GM19035 (cell line): ENCODE measurements around the gene RELCH.
"Not testable (repeated sequence)": the region's sequence is repeated elsewhere in the genome, so short reads cannot be mapped to it uniquely, and the experiment has no call there.

ENCODE experiments used
- ATAC-seq: cut with Tn5 transposase; IDR thresholded peaks from one replicate; pipeline ENCODE4 v1.9.1; 2021; ENCODE audit not compliant: unreplicated experiment

Gene RELCH, protein sequence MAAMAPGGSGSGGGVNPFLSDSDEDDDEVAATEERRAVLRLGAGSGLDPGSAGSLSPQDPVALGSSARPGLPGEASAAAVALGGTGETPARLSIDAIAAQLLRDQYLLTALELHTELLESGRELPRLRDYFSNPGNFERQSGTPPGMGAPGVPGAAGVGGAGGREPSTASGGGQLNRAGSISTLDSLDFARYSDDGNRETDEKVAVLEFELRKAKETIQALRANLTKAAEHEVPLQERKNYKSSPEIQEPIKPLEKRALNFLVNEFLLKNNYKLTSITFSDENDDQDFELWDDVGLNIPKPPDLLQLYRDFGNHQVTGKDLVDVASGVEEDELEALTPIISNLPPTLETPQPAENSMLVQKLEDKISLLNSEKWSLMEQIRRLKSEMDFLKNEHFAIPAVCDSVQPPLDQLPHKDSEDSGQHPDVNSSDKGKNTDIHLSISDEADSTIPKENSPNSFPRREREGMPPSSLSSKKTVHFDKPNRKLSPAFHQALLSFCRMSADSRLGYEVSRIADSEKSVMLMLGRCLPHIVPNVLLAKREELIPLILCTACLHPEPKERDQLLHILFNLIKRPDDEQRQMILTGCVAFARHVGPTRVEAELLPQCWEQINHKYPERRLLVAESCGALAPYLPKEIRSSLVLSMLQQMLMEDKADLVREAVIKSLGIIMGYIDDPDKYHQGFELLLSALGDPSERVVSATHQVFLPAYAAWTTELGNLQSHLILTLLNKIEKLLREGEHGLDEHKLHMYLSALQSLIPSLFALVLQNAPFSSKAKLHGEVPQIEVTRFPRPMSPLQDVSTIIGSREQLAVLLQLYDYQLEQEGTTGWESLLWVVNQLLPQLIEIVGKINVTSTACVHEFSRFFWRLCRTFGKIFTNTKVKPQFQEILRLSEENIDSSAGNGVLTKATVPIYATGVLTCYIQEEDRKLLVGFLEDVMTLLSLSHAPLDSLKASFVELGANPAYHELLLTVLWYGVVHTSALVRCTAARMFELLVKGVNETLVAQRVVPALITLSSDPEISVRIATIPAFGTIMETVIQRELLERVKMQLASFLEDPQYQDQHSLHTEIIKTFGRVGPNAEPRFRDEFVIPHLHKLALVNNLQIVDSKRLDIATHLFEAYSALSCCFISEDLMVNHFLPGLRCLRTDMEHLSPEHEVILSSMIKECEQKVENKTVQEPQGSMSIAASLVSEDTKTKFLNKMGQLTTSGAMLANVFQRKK

DNA sequence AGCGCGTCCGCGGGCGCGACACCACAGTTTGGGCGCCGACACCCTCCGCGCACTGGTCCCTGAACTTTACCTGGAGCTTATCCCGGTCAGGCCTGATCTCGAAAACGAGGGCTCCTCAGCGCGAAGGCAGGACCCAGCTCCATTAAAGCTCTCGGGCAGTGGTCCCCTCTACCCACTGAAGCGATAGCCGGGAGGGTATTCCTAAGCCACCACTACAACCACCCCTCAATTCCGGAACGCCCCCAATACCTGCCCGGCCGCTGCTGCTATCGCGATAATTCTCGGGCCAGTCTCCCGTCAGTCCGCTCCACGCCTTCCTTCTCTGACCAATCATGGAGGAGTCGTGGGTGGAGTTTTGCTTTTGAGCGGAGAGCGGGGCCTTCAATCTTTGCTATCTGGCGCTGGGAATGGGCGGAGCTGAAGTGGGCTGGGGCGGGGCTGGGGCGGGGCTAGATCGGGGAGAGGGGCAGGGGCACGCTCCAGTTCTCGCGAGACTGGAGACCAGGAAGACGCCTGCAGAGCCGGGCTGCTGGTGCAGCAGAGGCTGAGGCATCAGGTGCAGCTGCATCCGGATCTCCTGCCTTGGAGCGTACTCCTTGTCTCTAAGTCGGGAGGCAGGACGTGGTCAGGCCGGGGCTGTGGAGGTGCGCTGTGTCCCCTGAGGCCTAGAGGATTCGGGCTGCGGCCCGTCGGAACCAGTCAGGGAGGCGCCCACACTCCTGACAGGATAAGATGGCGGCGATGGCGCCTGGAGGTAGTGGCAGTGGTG is at the start of gene RELCH, which contains the start of gene PIGN:
TSS of gene RELCH (plus strand) at position 482 of the 769 bp plus-strand sequence. CDS start at position 733, 251 bp downstream.
TSS of gene PIGN (minus strand) at position 283 of the 769 bp plus-strand sequence. CDS start 25,703 bp downstream, outside the sequence.
- peak; percentile 89 for ATAC-seq

DNA sequence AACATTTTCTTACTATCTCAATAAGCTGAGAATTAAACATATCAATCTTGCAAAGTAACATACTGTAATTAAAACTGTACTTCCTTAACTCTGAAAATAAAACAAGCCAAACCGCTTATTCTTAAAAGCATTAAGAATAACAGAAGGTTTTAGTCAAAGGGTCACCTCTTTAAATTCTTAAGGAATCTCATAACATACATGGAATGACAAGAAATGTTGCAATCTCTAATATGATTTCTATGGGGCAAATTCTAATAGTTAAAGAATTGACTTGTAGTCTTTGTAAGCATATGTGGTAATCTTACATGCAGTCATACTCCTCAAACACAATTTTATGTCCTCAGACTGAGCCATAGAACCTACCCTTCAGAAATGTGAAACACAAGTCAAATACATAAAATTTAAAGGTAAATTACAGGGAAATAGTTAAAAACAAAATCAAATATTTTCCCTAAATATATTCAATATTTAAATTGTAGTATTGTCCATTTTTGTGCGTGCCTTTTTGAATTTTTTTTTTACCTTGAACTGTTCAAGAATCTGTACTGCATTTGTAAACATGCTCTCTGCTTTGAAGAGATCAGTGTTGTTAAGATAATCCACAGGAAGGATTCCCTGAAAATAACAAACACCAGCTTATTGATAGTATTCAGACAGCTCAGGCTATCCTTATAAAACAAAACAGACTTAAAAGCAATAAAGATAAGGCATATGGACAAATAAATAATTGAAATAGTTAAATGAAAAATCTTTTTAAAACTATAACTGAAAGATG is 48.4 kb upstream of the RELCH start:
- ATAC-seq, result no peak

GRCh38 chr18:62140259-62140658 is 46.8 kb upstream of the RELCH start:
- ATAC-seq, result no peak

DNA sequence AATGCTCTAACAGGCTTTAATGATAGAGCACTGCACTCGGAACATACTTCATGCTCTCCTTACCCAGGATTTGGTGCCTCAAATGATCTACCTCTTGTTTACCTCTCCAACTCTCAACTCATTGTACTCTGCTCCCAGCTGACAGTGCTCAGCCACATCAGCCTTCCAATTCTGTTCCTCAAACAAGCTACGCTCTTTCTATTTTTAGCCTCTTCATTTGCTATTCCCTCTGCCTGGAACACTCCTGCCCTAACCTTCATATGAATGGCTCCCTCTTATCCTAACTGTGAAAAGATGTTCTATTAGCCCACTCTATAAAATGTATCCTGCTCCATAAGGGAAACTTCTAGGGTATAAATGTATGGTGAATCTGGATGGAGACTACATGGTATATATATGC is 42.7 kb upstream of the RELCH start:
- ATAC-seq, result no peak

DNA sequence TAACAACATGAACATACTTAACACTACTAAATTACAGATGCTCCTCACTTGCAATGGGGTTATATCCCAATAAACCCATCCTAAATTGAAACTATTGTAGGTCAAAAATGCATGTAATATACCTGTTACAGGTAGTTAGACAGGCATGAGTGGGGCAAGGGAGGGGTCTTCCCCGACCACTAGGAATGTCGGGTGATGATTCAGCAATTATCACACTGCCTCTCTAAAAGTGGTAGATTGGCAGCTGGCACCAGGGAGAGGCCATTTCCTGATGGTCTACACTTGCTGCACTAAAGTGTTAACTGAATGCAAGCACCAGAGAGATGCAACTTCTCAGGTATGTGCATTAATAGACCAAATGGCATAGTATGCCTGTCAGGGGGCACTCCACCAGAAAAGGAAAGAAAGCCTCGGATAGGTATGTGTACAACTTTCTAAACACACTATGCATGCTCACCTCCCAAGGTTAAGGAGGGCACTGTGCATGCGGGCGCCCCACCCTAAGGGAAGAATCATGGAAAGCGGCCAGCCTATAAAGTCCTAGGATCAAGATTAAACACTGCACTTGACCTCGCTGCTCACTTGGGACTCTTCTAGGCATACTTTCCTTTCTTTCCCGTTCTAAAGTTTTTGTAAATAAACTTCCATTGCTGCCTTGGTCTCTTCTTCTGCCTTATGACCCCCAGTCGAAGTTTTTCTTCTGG is 35.8 kb upstream of the RELCH start:
- ATAC-seq, result no peak

GRCh38 chr18:62152844-62153243 is 34.2 kb upstream of the RELCH start:
- no peak for ATAC-seq

DNA sequence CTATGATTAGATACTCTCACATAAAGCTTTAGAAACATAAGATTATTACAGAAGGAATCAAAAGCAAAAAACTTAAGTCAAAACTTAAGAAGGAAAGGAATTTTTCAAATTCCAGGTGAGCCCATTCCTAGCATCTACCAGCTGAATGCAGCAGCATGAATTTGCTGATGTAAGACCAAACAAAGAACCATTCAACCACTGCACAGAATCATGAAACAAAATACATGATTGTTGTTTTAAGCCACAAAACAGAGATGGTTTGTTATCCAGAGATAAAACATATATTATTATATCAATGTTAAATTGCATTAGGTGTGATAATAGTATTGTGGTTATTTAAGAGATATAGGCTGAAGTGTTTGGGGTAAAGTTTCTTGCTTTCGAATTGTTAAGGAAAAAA is 29.2 kb upstream of the RELCH start:
- ATAC-seq, result no peak

- no peak for ATAC-seq
These were observed 22.7 kb upstream of the RELCH start for GRCh38 chr18:62164310-62164709.

- no peak for ATAC-seq
These were observed 22.1 kb upstream of the RELCH start for GRCh38 chr18:62164855-62165487.

- no peak for ATAC-seq
These were observed 21.5 kb upstream of the RELCH start for GRCh38 chr18:62165583-62165982.

DNA sequence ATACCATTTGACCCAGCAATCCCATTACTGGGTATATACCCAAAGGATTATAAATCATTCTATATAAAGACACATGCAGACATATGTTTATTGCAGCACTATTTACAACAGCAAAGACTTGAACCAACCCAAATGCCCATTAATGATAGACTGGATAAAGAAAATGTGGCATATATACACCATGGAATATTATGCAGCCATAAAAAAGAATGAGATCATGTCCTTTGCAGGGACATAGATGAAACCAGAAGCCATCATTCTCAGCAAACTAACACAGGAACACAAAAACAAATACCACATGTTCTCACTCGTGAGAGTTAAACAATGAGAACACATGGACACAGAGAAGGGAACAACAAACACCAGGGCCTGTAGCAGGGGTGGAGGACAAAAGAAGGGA is 20.5 kb upstream of the RELCH start:
- not testable (repeated sequence) for ATAC-seq

DNA sequence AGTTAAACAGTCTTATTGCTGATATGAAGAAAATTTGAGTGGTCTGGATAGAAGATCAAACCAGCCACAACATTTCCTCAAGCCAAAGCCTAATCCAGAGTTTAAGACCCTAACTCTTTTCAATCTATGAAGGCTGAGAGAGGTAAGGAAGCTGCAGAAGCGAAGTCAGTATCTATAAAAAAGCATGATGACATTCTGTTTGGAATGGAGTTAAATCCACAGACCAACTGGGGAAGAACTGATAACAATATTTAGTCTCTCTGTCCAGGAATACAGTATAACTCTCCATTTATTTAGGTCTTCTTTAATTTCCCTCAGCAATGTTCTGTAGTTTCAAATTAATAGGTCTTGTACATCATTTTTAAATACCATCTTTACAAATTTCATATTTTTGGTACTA is 16.2 kb upstream of the RELCH start:
- ATAC-seq, result no peak

- ATAC-seq, result no peak
These were observed 14.8 kb upstream of the RELCH start for GRCh38 chr18:62172298-62172697.

DNA sequence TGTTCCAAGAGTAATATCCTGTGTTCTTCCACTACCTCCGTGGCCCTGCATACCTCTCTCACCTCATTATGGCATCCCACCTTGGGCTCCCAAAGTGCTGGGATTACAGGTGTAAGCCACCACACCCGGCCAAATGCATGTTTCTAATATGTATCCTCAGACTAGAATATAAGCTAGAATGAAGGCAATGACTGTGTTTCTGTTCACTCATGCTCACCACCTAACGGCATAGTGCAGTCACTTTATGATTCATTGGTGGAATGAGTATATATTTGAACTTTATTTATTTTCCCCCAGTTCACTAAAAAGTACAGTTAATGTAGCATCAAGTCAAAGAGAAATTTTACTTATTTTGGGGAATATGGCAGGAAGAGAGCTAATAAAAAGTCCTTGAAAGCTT is 11.5 kb upstream of the RELCH start:
- no peak for ATAC-seq

- ATAC-seq, result no peak
These were observed 9.8 kb upstream of the RELCH start for GRCh38 chr18:62177271-62177670.

DNA sequence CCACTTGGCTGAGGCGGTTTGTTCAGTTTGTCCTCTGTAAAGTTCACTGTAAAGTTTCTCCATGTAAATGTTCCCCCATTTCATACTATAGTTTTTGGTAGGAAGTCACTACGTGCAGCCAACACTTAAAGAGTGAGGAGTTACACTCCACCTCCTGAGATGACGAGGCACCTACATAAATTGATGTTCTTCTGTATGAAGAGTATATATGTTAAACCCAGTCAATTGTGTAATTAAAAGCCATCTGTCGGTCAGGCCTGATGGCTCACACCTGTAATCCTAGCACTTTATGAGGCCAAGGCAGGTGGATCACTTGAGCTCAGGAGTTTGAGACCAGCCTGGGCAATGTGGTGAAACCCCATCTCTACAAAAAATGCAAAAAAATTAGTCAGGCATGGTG is 7.8 kb upstream of the RELCH start:
- no peak for ATAC-seq

DNA sequence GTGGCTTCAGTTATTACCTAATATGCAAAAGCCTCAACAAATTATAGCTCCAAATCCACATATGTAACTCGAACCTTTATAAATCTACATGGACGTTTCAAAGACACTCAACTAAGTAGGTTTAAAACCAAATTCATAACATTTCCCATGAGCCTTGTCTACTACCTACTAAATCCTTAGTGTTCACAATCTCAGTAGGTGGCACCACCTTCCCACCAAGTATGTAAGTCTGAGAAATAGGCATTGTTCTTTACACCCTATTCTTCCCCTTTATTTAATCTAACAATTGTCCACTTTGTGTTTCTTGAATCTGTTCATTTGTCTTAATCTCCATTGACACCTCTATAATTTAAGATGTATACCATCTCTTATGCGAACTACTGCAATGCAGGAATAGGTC is 4.8 kb upstream of the RELCH start:
- no peak for ATAC-seq

GRCh38 chr18:62183578-62184195 is 3.4 kb upstream of the RELCH start:
- no peak for ATAC-seq
